Measurements from ENCODE around the gene ZNF497. TPM values are rescaled to one million over a fixed set of nuclear protein-coding genes. Genes with fewer than 3 reads are reported as not detected.

The ZNF497 gene
- total and polyA plus RNA-seq, 2 of the 13 experiments (the other 11 are each of a cell fraction or from before 2014, with no cell fraction given): 1.5 to 1.9 TPM

GRCh38 chr19:58406818-58407657 lies 44.5 kb upstream of the ZNF497 start (continued):
- no peak for TF ChIP-seq RNF2 (conservative IDR thresholded peaks at IDR 0.05; ENCODE audit: low read depth)
- TF ChIP-seq TRIM24 (CRISPR knock-in tag; IDR thresholded peaks at IDR 0.05): no peak
- no peak for TF ChIP-seq ZNF333 (CRISPR knock-in tag; IDR thresholded peaks at IDR 0.05; ENCODE audit: borderline replicate concordance)
- TF ChIP-seq ZNF775 (CRISPR knock-in tag; IDR thresholded peaks at IDR 0.05; ENCODE audit: borderline replicate concordance): 0 out of 2 replicates have a peak, but pooled peaks have one; percentile 41
- TF ChIP-seq RAD51 (IDR thresholded peaks at IDR 0.05; ENCODE audit: borderline replicate concordance): no peak
- no peak for TF ChIP-seq EHMT2 (IDR thresholded peaks at IDR 0.05; ENCODE audit: borderline replicate concordance, low read depth, low read length)
- TF ChIP-seq, protein P1, sequence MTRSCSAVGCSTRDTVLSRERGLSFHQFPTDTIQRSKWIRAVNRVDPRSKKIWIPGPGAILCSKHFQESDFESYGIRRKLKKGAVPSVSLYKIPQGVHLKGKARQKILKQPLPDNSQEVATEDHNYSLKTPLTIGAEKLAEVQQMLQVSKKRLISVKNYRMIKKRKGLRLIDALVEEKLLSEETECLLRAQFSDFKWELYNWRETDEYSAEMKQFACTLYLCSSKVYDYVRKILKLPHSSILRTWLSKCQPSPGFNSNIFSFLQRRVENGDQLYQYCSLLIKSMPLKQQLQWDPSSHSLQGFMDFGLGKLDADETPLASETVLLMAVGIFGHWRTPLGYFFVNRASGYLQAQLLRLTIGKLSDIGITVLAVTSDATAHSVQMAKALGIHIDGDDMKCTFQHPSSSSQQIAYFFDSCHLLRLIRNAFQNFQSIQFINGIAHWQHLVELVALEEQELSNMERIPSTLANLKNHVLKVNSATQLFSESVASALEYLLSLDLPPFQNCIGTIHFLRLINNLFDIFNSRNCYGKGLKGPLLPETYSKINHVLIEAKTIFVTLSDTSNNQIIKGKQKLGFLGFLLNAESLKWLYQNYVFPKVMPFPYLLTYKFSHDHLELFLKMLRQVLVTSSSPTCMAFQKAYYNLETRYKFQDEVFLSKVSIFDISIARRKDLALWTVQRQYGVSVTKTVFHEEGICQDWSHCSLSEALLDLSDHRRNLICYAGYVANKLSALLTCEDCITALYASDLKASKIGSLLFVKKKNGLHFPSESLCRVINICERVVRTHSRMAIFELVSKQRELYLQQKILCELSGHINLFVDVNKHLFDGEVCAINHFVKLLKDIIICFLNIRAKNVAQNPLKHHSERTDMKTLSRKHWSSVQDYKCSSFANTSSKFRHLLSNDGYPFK (CRISPR knock-in tag; IDR thresholded peaks at IDR 0.05; ENCODE audit: borderline replicate concordance): no peak
- no peak for TF ChIP-seq ARNT2 (CRISPR knock-in tag; IDR thresholded peaks at IDR 0.05; ENCODE audit: low read depth)
- no peak for TF ChIP-seq RARG (CRISPR knock-in tag; IDR thresholded peaks at IDR 0.05; ENCODE audit: low read depth)
- TF ChIP-seq ARID2 (CRISPR knock-in tag; IDR thresholded peaks at IDR 0.05; ENCODE audit: borderline replicate concordance): 0 out of 2 replicates have a peak, but pooled peaks have one; percentile 46
- TF ChIP-seq ZNF546 (CRISPR knock-in tag; conservative IDR thresholded peaks at IDR 0.05): no peak
- TF ChIP-seq ZBTB7B (CRISPR knock-in tag; IDR thresholded peaks at IDR 0.05): no peak
- TF ChIP-seq ATF7 (IDR thresholded peaks at IDR 0.05): no peak
- TF ChIP-seq ATF7 (CRISPR knock-in tag; IDR thresholded peaks at IDR 0.05): no peak
- no peak for TF ChIP-seq ARNT (IDR thresholded peaks at IDR 0.05)
- 0 out of 2 replicates have a peak, but pooled peaks have one; percentile 63 for TF ChIP-seq ATF5 (CRISPR knock-in tag; IDR thresholded peaks at IDR 0.05; ENCODE audit: low read depth)
- no peak for TF ChIP-seq NR2C2 (CRISPR knock-in tag; IDR thresholded peaks at IDR 0.05; ENCODE audit: borderline replicate concordance)
- no peak for TF ChIP-seq TOPORS (CRISPR knock-in tag; IDR thresholded peaks at IDR 0.05)
- TF ChIP-seq RBFOX2 (IDR thresholded peaks at IDR 0.05; ENCODE audit: low read depth, low read length): no peak
- no peak for TF ChIP-seq ZNF704 (CRISPR knock-in tag; IDR thresholded peaks at IDR 0.05; ENCODE audit: borderline replicate concordance)
- TF ChIP-seq ZNF446 (CRISPR knock-in tag; IDR thresholded peaks at IDR 0.05): no peak
- no peak for TF ChIP-seq CHD2 (IDR thresholded peaks at IDR 0.05; ENCODE audit: low read depth, low read length)
- no peak for TF ChIP-seq ZNF33A (CRISPR knock-in tag; IDR thresholded peaks at IDR 0.05; ENCODE audit: borderline replicate concordance)
